ENCODE results near the gene LRRC51.

The LRRC51 gene

DNA sequence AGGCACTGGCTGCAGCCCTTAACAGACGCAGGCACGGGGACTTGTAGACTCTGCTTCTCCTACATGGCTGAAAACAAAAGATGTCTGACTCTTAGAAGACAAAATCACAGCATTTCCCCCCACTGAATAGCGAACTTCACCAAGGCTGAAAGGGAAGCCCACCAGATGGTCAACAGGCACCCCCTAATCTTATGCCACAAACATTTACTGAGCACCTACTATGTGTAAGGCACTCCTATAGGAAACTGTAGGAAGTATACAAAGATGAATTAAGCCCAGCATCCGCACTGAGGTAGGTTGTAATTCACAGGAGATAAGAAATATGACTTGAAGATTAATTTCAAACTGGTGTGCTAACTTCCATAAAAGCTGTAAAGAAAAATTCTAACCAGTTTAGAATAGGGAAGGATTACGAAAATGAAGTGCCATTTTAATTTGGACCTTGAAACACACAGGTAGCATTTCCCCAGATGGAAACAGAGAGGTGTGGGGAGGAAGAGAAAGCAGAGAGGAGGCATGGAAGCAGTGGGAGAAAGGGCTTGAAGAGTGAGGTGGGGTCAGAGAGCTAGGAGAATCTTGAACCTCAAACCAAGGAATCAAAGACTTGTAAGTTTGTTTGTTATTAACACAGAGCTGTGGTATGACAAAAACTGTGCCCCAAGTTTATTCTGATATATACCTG lies 38.4 kb upstream of the LRRC51 start:
- Histone ChIP-seq H3K79me2 (ENCODE audit: low read length) (peaks cover 97% of the 10 kb centered on the region), H3K4me1 (ENCODE audit: low read length) (peaks cover 26% of the 10 kb centered on the region), H2AFZ (ENCODE audit: low read length) (peak overlapping the region; percentile 21; the same call in 1 of the 2 replicates), H3K9me3 (replicated peaks; ENCODE audit: insufficient read depth, low read length) (no peaks in the 10 kb centered on the region), H3F3A (ENCODE audit: insufficient read depth, low read length) (peaks cover 13% of the 10 kb centered on the region), H3K4me2 (ENCODE audit: low read depth, low read length) (peak overlapping the region; percentile 74), H4K20me1 (ENCODE audit: insufficient read depth, low read length) (no peaks in the 10 kb centered on the region), H3K27ac (ENCODE audit: low read length) (peak overlapping the region; percentile 74; the same call in 1 of the 2 replicates), H3K36me3 (replicated peaks; ENCODE audit: insufficient read depth, low read length) (no peaks in the 10 kb centered on the region), H3K9ac (ENCODE audit: low read length) (peak overlapping the region; percentile 67; the same call in 1 of the 2 replicates), H3K9me2 (replicated peaks; ENCODE audit: insufficient read depth, low read length) (no peaks in the 10 kb centered on the region), H3K27me3 (replicated peaks; ENCODE audit: insufficient read depth, low read length) (no peaks in the 10 kb centered on the region), H3K4me3 (ENCODE audit: low read length) (peak overlapping the region; percentile 69)
- no peak for DNase-seq
- TF ChIP-seq EZH2phosphoT487 (IDR thresholded peaks at IDR 0.05; ENCODE audit: low read length) (no peak), EZH2 (optimal IDR thresholded peaks at IDR 0.05; ENCODE audit: low read depth, low read length) (no peak)
- TF ChIP-seq, protein P1, sequence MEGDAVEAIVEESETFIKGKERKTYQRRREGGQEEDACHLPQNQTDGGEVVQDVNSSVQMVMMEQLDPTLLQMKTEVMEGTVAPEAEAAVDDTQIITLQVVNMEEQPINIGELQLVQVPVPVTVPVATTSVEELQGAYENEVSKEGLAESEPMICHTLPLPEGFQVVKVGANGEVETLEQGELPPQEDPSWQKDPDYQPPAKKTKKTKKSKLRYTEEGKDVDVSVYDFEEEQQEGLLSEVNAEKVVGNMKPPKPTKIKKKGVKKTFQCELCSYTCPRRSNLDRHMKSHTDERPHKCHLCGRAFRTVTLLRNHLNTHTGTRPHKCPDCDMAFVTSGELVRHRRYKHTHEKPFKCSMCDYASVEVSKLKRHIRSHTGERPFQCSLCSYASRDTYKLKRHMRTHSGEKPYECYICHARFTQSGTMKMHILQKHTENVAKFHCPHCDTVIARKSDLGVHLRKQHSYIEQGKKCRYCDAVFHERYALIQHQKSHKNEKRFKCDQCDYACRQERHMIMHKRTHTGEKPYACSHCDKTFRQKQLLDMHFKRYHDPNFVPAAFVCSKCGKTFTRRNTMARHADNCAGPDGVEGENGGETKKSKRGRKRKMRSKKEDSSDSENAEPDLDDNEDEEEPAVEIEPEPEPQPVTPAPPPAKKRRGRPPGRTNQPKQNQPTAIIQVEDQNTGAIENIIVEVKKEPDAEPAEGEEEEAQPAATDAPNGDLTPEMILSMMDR (IDR thresholded peaks at IDR 0.05; ENCODE audit: low read length), result no peak

DNA sequence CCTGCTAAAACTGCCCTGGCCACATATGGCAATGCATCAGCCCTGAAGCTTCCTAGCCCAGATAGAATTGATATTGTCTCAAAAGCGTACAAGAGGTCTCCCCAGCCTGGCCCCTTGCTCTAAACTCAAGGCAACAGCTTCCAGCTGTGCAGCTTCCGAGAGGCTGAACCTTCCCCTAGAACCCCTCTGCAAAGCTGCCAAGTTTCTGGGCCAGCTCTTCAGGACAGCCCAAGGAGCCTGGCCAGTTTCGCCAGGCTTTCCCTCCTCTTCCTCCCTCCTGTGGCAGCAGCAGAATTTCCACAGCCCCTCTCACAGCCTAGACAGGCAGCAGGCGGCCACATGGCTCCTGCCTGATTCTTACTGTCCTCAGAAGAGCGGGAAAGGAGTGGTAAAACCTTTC lies 34.8 kb upstream of the LRRC51 start:
- no peaks in the 10 kb centered on the region for H3K27me3 ChIP-seq (replicated peaks; ENCODE audit: insufficient read depth, low read length)
- H3K4me1 ChIP-seq (ENCODE audit: low read length), result no peaks in the 10 kb centered on the region
- H3K9ac ChIP-seq (ENCODE audit: low read length), result no peak overlapping the region
- DNase-seq, result no peak
- no peaks in the 10 kb centered on the region for H4K20me1 ChIP-seq (ENCODE audit: insufficient read depth, low read length)
- H3K36me3 ChIP-seq (replicated peaks; ENCODE audit: insufficient read depth, low read length), result no peaks in the 10 kb centered on the region
- H3K9me2 ChIP-seq (replicated peaks; ENCODE audit: insufficient read depth, low read length), result no peaks in the 10 kb centered on the region
- TF ChIP-seq, protein P1 (IDR thresholded peaks at IDR 0.05; ENCODE audit: low read length), result no peak
- TF ChIP-seq EZH2 (optimal IDR thresholded peaks at IDR 0.05; ENCODE audit: low read depth, low read length) (no peak), EZH2phosphoT487 (IDR thresholded peaks at IDR 0.05; ENCODE audit: low read length) (no peak)
- H3K9me3 ChIP-seq (replicated peaks; ENCODE audit: insufficient read depth, low read length), result no peaks in the 10 kb centered on the region
- no peak overlapping the region for H3K4me2 ChIP-seq (ENCODE audit: low read depth, low read length)
- peaks cover 9% of the 10 kb centered on the region for H3F3A ChIP-seq (ENCODE audit: insufficient read depth, low read length)
- H3K79me2 ChIP-seq (ENCODE audit: low read length), result peaks cover 94% of the 10 kb centered on the region
- H3K4me3 ChIP-seq (ENCODE audit: low read length), result no peak overlapping the region
- no peak overlapping the region for H3K27ac ChIP-seq (ENCODE audit: low read length)
- H2AFZ ChIP-seq (ENCODE audit: low read length), result no peak overlapping the region

DNA sequence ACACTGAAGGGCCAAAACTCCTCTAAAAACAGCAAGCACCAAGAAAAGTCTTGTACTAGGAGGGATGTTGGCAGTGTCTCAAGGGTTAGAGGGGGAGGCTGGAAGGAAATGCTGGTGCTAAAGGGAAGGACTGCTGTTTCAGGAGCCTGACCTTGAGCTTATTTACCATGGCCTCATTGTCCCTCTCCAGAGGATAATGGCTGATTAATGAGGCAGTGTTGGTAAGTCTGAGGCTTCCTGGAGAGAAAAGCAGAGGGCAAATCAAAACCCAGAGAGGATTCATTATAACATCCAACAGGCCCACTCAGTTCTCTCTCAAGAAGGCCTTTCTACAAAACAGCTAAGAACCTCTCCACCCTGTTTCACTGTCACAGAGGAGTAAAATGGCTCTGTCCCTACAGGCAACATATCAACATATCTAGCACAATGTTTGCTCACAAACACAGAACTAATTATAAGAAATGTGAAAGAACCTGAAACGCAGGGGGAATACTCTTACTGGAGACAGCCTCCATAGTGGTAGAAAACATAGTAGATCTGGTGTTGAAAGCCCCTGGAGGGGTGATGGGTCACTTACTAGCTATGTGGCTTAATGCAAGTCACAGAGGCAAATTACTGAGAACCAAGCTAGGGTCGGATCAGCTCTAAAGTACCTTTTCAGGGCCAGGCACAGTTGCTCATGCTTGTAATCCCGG lies 31.7 kb upstream of the LRRC51 start:
- Histone ChIP-seq H4K20me1 (ENCODE audit: insufficient read depth, low read length) (no peaks in the 10 kb centered on the region), H3K36me3 (replicated peaks; ENCODE audit: insufficient read depth, low read length) (no peaks in the 10 kb centered on the region), H3K27ac (ENCODE audit: low read length) (no peak overlapping the region), H3K9me3 (replicated peaks; ENCODE audit: insufficient read depth, low read length) (no peaks in the 10 kb centered on the region), H3F3A (ENCODE audit: insufficient read depth, low read length) (no peaks in the 10 kb centered on the region), H3K79me2 (ENCODE audit: low read length) (peaks cover 92% of the 10 kb centered on the region), H2AFZ (ENCODE audit: low read length) (no peak overlapping the region), H3K27me3 (replicated peaks; ENCODE audit: insufficient read depth, low read length) (no peaks in the 10 kb centered on the region), H3K4me3 (ENCODE audit: low read length) (no peak overlapping the region), H3K9ac (ENCODE audit: low read length) (no peak overlapping the region), H3K9me2 (replicated peaks; ENCODE audit: insufficient read depth, low read length) (no peaks in the 10 kb centered on the region), H3K4me1 (ENCODE audit: low read length) (no peaks in the 10 kb centered on the region), H3K4me2 (ENCODE audit: low read depth, low read length) (no peak overlapping the region)
- no peak for DNase-seq
- TF ChIP-seq, protein P1 (IDR thresholded peaks at IDR 0.05; ENCODE audit: low read length), result no peak
- TF ChIP-seq EZH2 (optimal IDR thresholded peaks at IDR 0.05; ENCODE audit: low read depth, low read length) (no peak), EZH2phosphoT487 (IDR thresholded peaks at IDR 0.05; ENCODE audit: low read length) (no peak)
